Activated CD8-positive, alpha-beta T cell treated with anti-CD3 and anti-CD28 coated beads for 36 hours (primary cell): ENCODE results near the gene ESCO1. TPM values are rescaled to one million over a fixed set of nuclear protein-coding genes. Genes with fewer than 3 reads are reported as not detected.

Experiments
- ATAC-seq: fragments of 200-7000 bp; cut with Tn5 transposase; one replicate; pipeline ENCODE4 v1.10.0; 2021; ENCODE audit warnings: mild to moderate bottlenecking, moderate library complexity
- CTCF ChIA-PET: fragments of 350-600 bp; sonication (Branson Sonifier 250); formaldehyde crosslinking; loops from one replicate; lab custom pipeline; 2021; ENCODE audit warnings: antibody characterized with exemption; lab: Charles Lee
- POLR2A ChIA-PET: fragments of 350-600 bp; sonication (Branson Sonifier 250); formaldehyde crosslinking; loops from one replicate; lab custom pipeline; 2021; ENCODE audit warnings: antibody characterized with exemption; lab: Charles Lee
- DNase-seq: peaks from one replicate; pipeline ENCODE4 v3.0.0-alpha.2; 2020
- H3K27ac Mint-ChIP-seq: one replicate; pipeline ENCODE4 v1.8.0; 2021; ENCODE audit warnings: mild to moderate bottlenecking, mixed read lengths
- H3K27me3 Mint-ChIP-seq: one replicate; pipeline ENCODE4 v1.8.0; 2021; ENCODE audit warnings: mixed read lengths
- H3K36me3 Mint-ChIP-seq: one replicate; pipeline ENCODE4 v1.8.0; 2021; ENCODE audit warnings: low read depth, mixed read lengths
- H3K4me1 Mint-ChIP-seq: one replicate; pipeline ENCODE4 v1.8.0; 2021; ENCODE audit warnings: low read depth, mixed read lengths
- H3K4me3 Mint-ChIP-seq: one replicate; pipeline ENCODE4 v1.8.0; 2021; ENCODE audit warnings: mild to moderate bottlenecking, moderate library complexity, mixed read lengths
- H3K9me3 Mint-ChIP-seq: one replicate; pipeline ENCODE4 v1.8.0; 2021; ENCODE audit warnings: mixed read lengths
- CTCF ChIP-seq: fragments of 200-600 bp; IDR thresholded peaks from one replicate; pipeline ENCODE4 v1.8.0; 2022; ENCODE audit warnings: antibody characterized with exemption, mild to moderate bottlenecking
- intact Hi-C: fragments of 100-400 bp; cut with micrococcal nuclease; formaldehyde crosslinking; loops from one replicate; pipeline ENCODE4 v1.10.0; 2022
- total RNA-seq, 2 experiments: library from RNA; stranded (reverse); gene quantifications; one replicate each; pipeline ENCODE4 v1.2.3, GENCODE V29; 2021

The ESCO1 gene
- total RNA-seq, 2 experiments from 2014 or later, result 21.8 to 23.1 TPM

- Mint-ChIP-seq H3K27ac (no peak overlapping the region), H3K27me3 (no peaks in the 10 kb centered on the region), H3K4me3 (no peak overlapping the region), H3K36me3 (no peaks in the 10 kb centered on the region), H3K4me1 (peaks cover 1% of the 10 kb centered on the region), H3K9me3 (no peaks in the 10 kb centered on the region)
- CTCF ChIA-PET, result interaction anchor here (1.2 to 1.7 kb wide), 2 partner anchors 12 to 471 kb away, joined by 3 to 4 read pairs; no protein-coding TSS in a partner anchor
- TF ChIP-seq CTCF, result no peak
- ATAC-seq (no peak), DNase-seq (no peak)
- intact Hi-C loops, result loop anchor here (5.0 to 10.0 kb wide), 3 partner anchors 70 to 472 kb away; no protein-coding TSS in a partner anchor
- POLR2A ChIA-PET, result no interaction called here
Measured at GRCh38 chr18:21484851-21485636, 115.5 kb downstream of the ESCO1 start.

- intact Hi-C loops, result loop anchor here (10.0 kb wide), 2 partner anchors 68 to 288 kb away; no protein-coding TSS in a partner anchor
- ATAC-seq (no peak), DNase-seq (no peak)
- H3K36me3 Mint-ChIP-seq, result no peaks in the 10 kb centered on the region
- H3K4me1 Mint-ChIP-seq, result peaks cover 1% of the 10 kb centered on the region
- CTCF ChIA-PET, result no interaction called here
- TF ChIP-seq CTCF, result no peak
- no peak overlapping the region for H3K4me3 Mint-ChIP-seq
- H3K27ac Mint-ChIP-seq, result no peak overlapping the region
- POLR2A ChIA-PET, result no interaction called here
- no peaks in the 10 kb centered on the region for H3K9me3 Mint-ChIP-seq
- H3K27me3 Mint-ChIP-seq, result no peaks in the 10 kb centered on the region
Measured at GRCh38 chr18:21483051-21483450, 117.5 kb downstream of the ESCO1 start.

- Mint-ChIP-seq H3K36me3 (no peaks in the 10 kb centered on the region), H3K4me1 (peaks cover 1% of the 10 kb centered on the region), H3K27me3 (no peaks in the 10 kb centered on the region), H3K4me3 (no peak overlapping the region), H3K9me3 (no peaks in the 10 kb centered on the region), H3K27ac (no peak overlapping the region)
- ATAC-seq (no peak), DNase-seq (no peak)
- no peak for TF ChIP-seq CTCF
- ChIA-PET CTCF (no interaction called here), POLR2A (no interaction called here)
- intact Hi-C loops, result loop anchor here (10.0 kb wide), 2 partner anchors 67 to 287 kb away; no protein-coding TSS in a partner anchor
Measured at GRCh38 chr18:21481739-21482138, 118.8 kb downstream of the ESCO1 start.

- no peaks in the 10 kb centered on the region for H3K9me3 Mint-ChIP-seq
- ATAC-seq (no peak), DNase-seq (no peak)
- intact Hi-C loops, result loop anchor here (10.0 kb wide), 2 partner anchors 65 to 285 kb away; no protein-coding TSS in a partner anchor
- ChIA-PET CTCF (no interaction called here), POLR2A (no interaction called here)
- H3K4me3 Mint-ChIP-seq, result no peak overlapping the region
- no peaks in the 10 kb centered on the region for H3K36me3 Mint-ChIP-seq
- peaks cover 1% of the 10 kb centered on the region for H3K27me3 Mint-ChIP-seq
- H3K4me1 Mint-ChIP-seq, result no peaks in the 10 kb centered on the region
- TF ChIP-seq CTCF, result no peak
- H3K27ac Mint-ChIP-seq, result no peak overlapping the region
Measured at GRCh38 chr18:21479721-21480120, 120.8 kb downstream of the ESCO1 start.

Other genes starting within 250 kb of the ESCO1 start
- gene SNRPD1, start 11.6 kb upstream of the ESCO1 start, total RNA-seq, result 100 to 1,000 TPM; 148 to 159 TPM
- gene ABHD3, start 104.1 kb upstream of the ESCO1 start, total RNA-seq, result 10 to 100 TPM; 17.8 to 18.0 TPM
- gene MIB1, start 140.1 kb upstream of the ESCO1 start, total RNA-seq, result 10 to 100 TPM; 34.6 to 37.4 TPM